Iris pigment epithelial cell (primary cell): ENCODE data around the gene BMPR1A.
"Not testable (repeated sequence)": the region's sequence is repeated elsewhere in the genome, so short reads cannot be mapped to it uniquely, and the experiment has no call there.

Experiments used
- DNase-seq: peaks from one replicate; pipeline ENCODE4 v3.0.0-alpha.2; 2011; ENCODE audit warnings: low read depth

The BMPR1A gene

GRCh38 chr10:86941426-86941825, 185.0 kb downstream of the BMPR1A start:
- DNase-seq: no peak

GRCh38 chr10:86941991-86942421, 185.6 kb downstream of the BMPR1A start:
- no peak for DNase-seq

GRCh38 chr10:86942441-86943315, 186.3 kb downstream of the BMPR1A start:
- no peak for DNase-seq

- no peak for DNase-seq
These were observed 187.1 kb downstream of the BMPR1A start for GRCh38 chr10:86943316-86944030.

GRCh38 chr10:86944031-86944419, 187.6 kb downstream of the BMPR1A start:
- no peak for DNase-seq

- DNase-seq: peak; percentile 35
These were observed 188.1 kb downstream of the BMPR1A start for GRCh38 chr10:86944471-86944870.

GRCh38 chr10:86944907-86945306, 188.5 kb downstream of the BMPR1A start:
- no peak for DNase-seq

GRCh38 chr10:86945361-86946212, 189.2 kb downstream of the BMPR1A start:
- DNase-seq: no peak

GRCh38 chr10:86946213-86947155, 190.1 kb downstream of the BMPR1A start:
- DNase-seq: no peak

GRCh38 chr10:86947806-86948205, 191.4 kb downstream of the BMPR1A start:
- not testable (repeated sequence) for DNase-seq

- DNase-seq: no peak
These were observed 193.9 kb downstream of the BMPR1A start for GRCh38 chr10:86950349-86950748.

- DNase-seq: no peak
These were observed 194.9 kb downstream of the BMPR1A start for GRCh38 chr10:86951184-86951761.

- no peak for DNase-seq
These were observed 195.7 kb downstream of the BMPR1A start for GRCh38 chr10:86952106-86952505.

- not testable (repeated sequence) for DNase-seq
These were observed 196.3 kb downstream of the BMPR1A start for GRCh38 chr10:86952697-86953096.

- DNase-seq: peak; percentile 64
These were observed 197.6 kb downstream of the BMPR1A start for GRCh38 chr10:86953747-86954680.

- DNase-seq: no peak
These were observed 198.5 kb downstream of the BMPR1A start for GRCh38 chr10:86954681-86955500.

GRCh38 chr10:86955501-86956194, 199.2 kb downstream of the BMPR1A start:
- no peak for DNase-seq

- DNase-seq: no peak
These were observed 199.9 kb downstream of the BMPR1A start for GRCh38 chr10:86956195-86956847.
